Neutrophil (primary cell): ENCODE results near the gene RUBCN.
"Not testable (repeated sequence)": the region's sequence is repeated elsewhere in the genome, so short reads cannot be mapped to it uniquely, and the experiment has no call there.

Experiments
- H3K27ac ChIP-seq: fragments of 200-600 bp; sonication (generic); 2 replicates; pipeline ENCODE4 v1.5.1; 2016; ENCODE audit warnings: mild to moderate bottlenecking, moderate library complexity
- H3K27me3 ChIP-seq: fragments of 200-600 bp; sonication (generic); 2 replicates; pipeline ENCODE4 v1.6.0; 2016; ENCODE audit warnings: mild to moderate bottlenecking
- H3K36me3 ChIP-seq: fragments of 200-600 bp; sonication (generic); 2 replicates; pipeline ENCODE4 v1.5.1; 2017
- H3K4me1 ChIP-seq, 2 experiments: fragments of 200-600 bp in 1 of 2; sonication (generic) in 1 of 2; 1 replicate in 1 of 2; 2 replicates in 1 of 2; pipeline versions ENCODE4 v1.5.1 to v1.6.1; 2013 to 2016; ENCODE audit warnings: low read depth in 1 of 2, low read length in 1 of 2, mild to moderate bottlenecking in 1 of 2, moderate library complexity in 1 of 2; ENCODE audit not compliant: control insufficient read depth in 1 of 2, insufficient read depth in 1 of 2
- H3K4me3 ChIP-seq, 2 experiments: fragments of 200-600 bp in 1 of 2; sonication (generic) in 1 of 2; 1 replicate in 1 of 2; 2 replicates in 1 of 2; pipeline ENCODE4 v1.5.1; 2013 to 2016; ENCODE audit warnings: low read depth in 1 of 2, low read length in 1 of 2, mild to moderate bottlenecking in 1 of 2, moderate library complexity in 1 of 2
- H3K9me3 ChIP-seq: fragments of 200-600 bp; sonication (generic); 2 replicates; pipeline ENCODE4 v1.5.1; 2016
- TF ChIP-seq, protein P1 (sequence below): fragments of 200-600 bp; sonication (generic); IDR thresholded peaks from 2 replicates; pipeline ENCODE4 v1.5.1; 2016; ENCODE audit warnings: antibody characterized with exemption

Gene RUBCN

DNA sequence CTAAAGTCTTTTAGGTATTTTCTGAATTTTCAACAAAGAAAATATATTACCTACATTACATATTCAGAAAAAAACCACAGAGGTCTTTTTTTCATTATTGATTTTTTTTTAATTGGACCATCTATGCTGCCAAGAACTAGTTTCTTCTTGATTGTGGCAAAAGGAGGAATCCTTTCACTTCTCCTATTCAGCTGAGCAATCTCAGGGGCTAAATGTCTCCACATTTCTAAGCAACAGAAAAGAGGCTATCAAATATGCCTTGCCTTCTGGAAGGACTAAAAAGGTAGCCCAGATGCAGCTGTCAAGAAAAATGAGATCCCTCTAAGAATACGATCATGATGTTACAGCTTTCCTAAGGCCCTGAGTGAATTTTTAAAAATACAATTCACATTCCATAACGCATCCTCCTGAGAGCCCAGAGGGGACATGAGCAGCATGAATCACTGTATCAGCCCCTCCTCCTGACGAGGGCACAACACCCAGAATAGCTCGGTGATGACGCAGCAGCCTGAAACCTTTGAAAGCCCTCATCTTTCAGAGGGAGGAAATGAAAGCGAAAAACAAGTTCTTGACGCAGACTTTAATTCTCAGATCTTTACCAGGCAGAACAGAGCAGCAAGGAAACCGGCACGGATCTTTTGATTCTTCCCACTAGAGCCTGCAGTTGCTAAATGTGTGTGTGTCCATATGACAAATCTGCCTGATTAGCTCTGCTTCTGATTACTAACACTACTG, 24.6 kb downstream of the RUBCN start:
- no peak overlapping the region for H3K4me3 ChIP-seq
- peaks cover 34% of the 10 kb centered on the region for H3K36me3 ChIP-seq
- no peaks in the 10 kb centered on the region for H3K9me3 ChIP-seq
- peak overlapping the region; percentile 53 for H3K27ac ChIP-seq
- no peaks in the 10 kb centered on the region for H3K27me3 ChIP-seq
- TF ChIP-seq, protein P1, sequence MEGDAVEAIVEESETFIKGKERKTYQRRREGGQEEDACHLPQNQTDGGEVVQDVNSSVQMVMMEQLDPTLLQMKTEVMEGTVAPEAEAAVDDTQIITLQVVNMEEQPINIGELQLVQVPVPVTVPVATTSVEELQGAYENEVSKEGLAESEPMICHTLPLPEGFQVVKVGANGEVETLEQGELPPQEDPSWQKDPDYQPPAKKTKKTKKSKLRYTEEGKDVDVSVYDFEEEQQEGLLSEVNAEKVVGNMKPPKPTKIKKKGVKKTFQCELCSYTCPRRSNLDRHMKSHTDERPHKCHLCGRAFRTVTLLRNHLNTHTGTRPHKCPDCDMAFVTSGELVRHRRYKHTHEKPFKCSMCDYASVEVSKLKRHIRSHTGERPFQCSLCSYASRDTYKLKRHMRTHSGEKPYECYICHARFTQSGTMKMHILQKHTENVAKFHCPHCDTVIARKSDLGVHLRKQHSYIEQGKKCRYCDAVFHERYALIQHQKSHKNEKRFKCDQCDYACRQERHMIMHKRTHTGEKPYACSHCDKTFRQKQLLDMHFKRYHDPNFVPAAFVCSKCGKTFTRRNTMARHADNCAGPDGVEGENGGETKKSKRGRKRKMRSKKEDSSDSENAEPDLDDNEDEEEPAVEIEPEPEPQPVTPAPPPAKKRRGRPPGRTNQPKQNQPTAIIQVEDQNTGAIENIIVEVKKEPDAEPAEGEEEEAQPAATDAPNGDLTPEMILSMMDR, result no peak
- no peaks in the 10 kb centered on the region for H3K4me1 ChIP-seq

DNA sequence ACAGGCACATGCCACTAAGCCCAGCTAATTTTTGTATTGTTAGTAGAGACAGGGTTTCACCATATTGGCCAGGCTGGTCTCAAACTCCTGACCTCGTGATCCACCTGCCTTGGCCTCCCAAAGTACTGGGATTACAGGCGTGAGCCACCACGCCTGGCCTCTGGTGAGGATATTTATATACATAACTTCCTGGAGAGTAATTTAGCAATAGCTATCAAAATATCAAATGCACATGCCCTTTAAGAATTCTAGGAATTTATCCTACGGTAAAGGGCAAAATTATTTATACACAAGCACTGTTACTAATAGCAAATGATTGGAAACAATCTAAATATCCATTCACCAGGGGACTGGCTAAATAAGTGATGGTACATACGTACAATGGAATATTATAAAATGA, 25.7 kb downstream of the RUBCN start:
- not testable (repeated sequence) for H3K27ac ChIP-seq

DNA sequence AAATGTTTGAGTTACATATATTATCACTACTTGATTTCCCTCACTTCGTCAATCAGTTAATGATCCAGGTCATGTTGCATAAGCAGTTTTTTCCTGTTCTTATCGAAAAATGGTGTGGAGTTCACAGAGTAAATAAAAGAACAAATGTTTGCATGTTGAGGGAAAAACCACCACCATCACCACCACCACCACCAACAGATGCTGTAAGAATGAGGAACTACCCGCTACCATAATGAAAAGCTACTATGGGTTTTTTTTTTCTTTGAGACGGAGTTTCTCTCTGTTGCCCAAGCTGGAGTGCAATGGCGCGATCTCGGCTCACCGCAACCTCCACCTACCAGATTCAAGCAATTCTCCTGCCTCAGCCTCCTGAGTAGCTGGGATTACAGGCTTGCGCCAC, 27.6 kb downstream of the RUBCN start:
- TF ChIP-seq, protein P1, result no peak
- Histone ChIP-seq H3K4me1 (no peaks in the 10 kb centered on the region), H3K4me3 (no peak overlapping the region), H3K9me3 (no peaks in the 10 kb centered on the region), H3K27me3 (no peaks in the 10 kb centered on the region), H3K36me3 (peaks cover 24% of the 10 kb centered on the region), H3K27ac (no peak overlapping the region)

More for the DNA sequence above, 25.7 kb downstream of the RUBCN start:
- peaks cover 27% of the 10 kb centered on the region for H3K36me3 ChIP-seq
- H3K27me3 ChIP-seq, H3K4me1 ChIP-seq, H3K9me3 ChIP-seq, H3K4me3 ChIP-seq: not testable (repeated sequence)

DNA sequence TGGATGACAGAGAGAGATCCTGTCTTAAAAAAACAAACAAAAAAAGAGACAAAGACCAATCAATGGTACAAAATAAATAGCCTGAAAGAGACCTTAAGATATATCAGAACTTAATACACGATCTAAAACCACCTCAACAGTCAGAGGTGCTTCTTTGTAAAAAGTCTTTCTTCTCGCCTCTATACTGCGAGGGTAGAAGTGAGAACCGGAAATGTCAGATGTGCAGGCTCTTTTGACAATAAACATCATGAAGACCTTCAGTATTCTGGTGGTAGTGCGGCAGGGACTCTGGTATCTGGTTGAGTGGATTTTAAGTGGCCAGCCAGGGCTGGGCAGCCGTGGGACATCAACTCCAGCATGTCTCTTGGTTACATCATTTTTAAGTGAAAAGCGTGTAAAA, 30.0 kb downstream of the RUBCN start:
- Histone ChIP-seq H3K4me3 (no peak overlapping the region), H3K9me3 (no peaks in the 10 kb centered on the region), H3K27me3 (no peaks in the 10 kb centered on the region), H3K4me1 (no peaks in the 10 kb centered on the region), H3K27ac (no peak overlapping the region), H3K36me3 (peaks cover 39% of the 10 kb centered on the region)
- TF ChIP-seq, protein P1, result no peak

DNA sequence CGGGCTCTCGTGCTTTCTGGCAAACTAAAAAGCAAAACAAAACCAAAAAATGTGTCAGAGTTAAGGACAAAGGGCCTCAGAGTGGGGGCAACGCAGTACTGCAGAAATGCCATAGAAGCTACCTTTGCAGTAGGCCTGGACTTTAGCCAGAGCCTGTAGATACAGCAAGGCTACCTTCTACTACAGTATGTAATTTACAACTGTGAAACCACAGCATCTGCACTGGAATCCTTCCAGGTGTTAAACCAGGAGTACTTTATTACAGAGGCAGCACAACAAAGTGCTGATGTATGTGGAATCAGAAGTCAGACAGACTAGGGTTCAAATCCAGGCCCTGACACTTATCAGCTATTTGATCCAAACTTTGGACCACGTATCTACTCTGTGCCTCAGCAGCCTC, 34.9 kb downstream of the RUBCN start:
- H3K36me3 ChIP-seq, result peaks cover 82% of the 10 kb centered on the region
- TF ChIP-seq, protein P1, result no peak

DNA sequence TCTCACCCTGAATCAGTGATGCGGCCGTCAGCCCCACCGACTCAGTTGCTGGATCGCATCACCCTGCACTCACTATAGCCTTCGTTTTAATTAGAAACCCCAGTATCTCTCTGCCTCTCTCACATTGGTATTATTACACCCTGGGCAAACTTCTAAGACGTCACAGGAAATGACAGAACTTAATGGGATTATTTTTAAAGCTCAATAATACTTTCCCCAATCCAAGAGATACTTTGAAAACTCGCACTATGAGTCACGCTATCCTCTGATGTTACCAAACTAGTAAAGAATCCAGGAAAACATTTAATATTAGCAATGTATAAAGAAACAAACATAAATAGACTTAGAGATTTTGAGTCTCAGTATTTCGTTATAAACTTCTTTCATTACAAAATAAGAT, 36.6 kb downstream of the RUBCN start:
- TF ChIP-seq, protein P1, result no peak
- Histone ChIP-seq H3K27ac (no peak overlapping the region), H3K9me3 (no peaks in the 10 kb centered on the region), H3K27me3 (no peaks in the 10 kb centered on the region), H3K4me3 (no peak overlapping the region), H3K36me3 (peaks cover 89% of the 10 kb centered on the region), H3K4me1 (no peaks in the 10 kb centered on the region)

More for the DNA sequence above, 34.9 kb downstream of the RUBCN start:
- H3K27me3 ChIP-seq, result no peaks in the 10 kb centered on the region
- H3K27ac ChIP-seq, result no peak overlapping the region
- H3K4me3 ChIP-seq, result no peak overlapping the region
- no peaks in the 10 kb centered on the region for H3K9me3 ChIP-seq
- H3K4me1 ChIP-seq, result no peaks in the 10 kb centered on the region
